ENCODE measurements around the gene PTAR1.

Gene PTAR1

DNA sequence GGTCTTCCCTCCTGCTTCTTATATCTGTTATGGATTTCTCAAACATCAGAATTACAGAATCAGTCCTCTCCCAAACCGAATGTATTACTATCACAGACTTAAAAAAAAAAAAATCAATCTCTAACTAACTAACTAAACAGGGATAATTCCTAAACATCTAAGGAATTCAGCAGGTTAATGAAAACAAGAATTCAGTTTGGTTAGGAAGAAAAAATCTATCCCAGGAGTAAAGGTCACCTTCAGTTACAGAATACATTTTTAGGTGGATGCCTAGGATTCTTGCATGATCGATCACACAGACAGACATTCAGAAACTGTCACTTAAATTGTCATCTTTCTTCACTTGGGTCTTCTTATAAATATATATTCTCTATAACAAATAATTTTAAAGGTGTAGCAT, 11.5 kb downstream of the PTAR1 start:
- no peak for DNase-seq

DNA sequence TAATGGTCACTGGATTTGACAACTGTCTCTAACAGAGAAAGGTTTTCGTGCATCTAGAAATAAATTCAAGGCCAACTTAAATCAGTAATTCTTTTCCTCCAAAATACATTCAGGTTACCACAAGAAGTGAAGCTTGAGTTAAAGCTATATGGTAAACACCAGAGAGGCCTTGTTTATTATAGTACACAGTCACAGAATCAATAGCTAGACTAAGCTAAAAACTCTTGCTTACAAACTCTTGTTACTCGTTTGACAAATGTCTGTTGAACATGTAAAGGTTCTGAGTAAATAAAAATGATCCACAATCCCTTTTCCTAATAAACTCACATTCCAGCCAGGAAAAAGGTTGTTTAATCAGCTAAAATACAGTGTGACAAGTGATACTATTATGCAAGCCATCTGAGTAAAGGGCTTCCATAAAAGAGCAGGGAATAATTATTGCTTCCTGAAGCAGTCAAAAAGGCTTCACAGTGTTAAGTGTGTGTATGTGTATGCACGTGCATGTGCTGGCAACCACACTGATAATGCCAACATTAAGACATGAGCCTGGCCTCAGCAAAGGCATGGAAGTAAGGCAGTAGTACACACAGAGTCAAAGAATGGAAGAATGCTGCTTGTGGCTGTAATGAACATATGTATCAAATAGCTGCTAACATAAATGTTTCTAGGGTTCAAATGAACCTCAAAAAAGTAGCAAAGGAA, 12.8 kb downstream of the PTAR1 start:
- no peak for DNase-seq

DNA sequence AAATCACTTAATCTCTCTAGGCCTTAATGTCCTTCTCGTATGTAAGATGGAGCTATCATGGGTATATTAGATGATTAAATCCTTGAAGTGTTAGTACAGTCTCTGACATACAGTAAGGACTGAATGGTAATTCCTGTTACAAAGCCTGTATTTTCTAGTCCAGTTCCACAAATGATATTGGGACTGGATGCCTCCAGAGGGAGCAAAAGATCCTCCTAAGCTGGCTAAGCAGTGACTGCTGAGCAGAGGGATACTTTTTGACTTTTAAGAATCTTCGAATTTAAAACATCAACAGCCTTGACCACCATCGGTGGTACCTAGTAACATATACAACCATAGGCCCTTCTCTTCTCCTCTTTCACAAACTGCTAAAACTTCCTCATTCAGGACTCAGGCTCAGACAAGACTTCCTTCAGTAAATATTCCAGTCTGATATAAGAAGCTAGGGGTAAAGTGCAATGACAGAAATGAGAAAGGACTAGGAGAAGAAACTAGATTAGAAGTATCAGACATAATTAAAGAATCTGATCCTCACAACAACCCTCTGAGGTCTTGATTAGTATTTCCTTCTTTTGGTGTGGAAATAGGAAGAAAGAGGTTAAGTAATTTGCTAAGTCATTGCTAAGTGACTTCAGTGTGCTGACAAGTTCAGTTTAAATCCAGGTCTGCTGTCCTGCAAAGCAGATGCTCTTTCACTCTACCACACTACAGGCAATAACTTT, 13.9 kb downstream of the PTAR1 start:
- no peak for DNase-seq

DNA sequence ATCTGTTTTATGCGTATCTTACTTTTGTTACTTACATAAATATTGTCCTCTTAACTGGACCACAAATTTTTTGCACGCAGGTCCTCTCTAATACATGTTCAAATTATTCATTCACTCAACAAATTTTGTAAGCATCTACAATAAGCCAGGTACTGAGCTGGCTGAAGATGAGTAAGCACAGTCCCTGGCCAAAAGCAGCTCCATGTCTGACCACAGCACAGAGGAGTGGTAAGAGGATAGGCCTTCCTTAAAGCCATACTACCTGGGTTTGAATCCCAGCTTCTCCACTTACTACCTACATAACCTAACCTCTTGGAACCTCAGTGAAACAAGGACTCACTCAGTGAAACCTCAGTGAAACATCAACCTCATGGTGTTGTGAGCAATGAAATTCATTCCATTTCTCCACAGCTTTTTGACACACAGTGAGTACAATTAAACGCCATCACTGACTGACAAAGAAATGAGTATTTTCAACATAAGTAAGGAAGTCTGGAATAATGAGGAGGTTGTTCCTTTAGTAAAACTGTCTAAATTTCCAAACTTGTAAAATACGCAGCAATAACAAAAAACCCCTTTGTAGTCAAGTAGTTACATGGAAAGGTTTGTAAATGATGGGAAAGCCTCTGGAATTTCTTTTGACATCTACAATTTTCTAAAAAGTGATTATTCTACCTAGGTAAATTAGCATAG, 15.0 kb downstream of the PTAR1 start:
- no peak for DNase-seq

DNA sequence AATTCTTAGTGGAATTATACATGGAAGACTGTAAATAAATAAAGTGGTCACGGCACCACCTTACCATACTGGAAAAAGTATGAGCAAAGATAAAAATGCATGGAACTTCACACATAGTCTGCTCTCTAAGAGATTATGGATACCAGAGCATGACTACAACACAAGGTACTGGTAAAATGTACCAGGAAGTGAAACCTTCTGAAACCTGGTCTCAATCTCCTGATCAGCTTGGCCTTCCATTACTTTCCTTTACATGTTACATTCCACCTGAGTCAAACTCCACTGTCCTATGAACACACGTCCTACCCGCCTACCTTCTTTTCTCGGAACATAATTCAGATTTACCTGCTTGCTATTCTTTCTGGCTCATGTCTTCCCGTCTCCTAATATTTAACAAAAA, 15.9 kb downstream of the PTAR1 start:
- no peak for DNase-seq

DNA sequence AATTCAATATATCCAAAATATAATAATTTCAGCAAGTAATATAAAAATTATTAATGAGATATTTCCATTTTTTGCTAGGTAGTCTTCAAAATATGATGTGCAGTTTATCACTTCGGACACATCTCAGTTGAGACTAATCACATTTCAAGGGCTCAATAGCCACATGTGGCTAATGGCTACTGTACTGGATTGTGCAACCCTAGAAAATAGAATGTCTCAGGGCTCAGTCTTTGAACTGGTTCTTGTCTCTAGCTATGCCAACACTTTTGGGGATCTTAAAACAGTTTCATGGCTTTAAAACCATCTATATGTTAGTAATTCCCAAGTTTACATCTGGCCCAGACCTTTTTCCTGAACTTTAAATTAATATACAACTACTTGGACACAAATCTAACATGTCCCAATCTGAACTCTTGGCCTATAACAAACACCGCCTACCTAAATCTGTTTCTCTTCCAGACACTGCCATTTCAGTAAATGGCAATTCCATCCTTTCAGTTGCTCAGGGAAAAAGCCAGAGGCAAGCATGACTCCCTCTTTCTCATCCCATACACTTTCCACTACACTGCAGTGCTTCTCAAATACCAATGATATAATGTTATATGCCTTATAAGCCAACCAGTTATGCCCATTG, 18.8 kb downstream of the PTAR1 start:
- DNase-seq = no peak

DNA sequence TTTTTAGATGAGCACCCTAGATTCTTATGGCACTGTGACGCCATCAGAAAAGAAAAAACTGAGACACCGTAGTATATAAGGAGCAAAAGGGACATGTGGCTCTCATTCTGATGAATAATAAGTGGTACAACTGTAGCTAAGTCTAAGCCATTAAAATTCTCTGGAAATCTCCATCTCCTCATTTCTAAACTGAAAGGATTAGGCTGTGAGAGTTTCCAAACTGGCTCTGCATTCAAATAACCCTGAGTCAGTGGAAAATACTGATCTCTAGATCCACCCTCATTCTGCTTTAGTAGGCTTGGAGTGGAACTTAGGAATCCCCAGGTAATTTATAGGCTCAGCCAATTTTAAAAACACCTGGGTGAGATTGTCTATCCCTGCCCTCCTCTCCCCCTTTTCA, 28.5 kb downstream of the PTAR1 start:
- DNase-seq = no peak

DNA sequence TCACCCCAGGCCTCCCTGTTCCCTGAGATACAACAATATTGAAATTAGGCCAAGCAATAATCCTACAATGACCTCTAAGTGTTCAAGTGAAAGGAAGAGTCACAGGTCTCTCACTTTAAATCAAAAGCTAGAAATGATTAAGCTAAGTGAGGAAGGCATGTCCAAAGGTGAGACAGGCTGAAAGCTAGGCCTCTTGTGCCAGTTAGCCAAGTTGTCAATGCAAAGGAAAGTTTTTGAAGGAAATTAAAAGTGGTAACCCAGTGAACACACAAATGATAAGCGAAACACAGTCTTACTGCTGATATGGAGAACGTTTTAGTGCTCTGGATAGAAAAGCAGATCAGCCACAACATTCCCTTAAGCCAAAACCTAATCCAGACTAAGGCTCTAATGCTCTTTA, 39.8 kb downstream of the PTAR1 start:
- no peak for DNase-seq

DNA sequence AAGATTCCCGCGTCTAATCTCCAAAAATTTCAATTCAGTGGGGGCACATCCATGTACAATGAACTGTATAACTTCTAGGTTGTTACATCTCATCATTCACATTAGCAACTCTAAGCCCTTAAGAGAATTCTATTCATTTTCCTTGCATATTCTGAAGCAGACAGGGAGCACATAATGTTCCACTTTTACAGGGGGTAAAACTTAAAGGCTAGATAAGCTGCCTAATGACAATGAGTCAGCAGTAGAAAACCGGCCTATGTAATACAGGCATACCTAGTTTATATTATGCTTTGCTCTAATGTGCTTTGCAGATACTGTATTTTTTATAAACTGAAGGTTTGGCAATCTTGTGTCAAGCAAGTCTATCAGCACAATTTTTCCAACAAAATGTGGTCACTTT, 40.4 kb downstream of the PTAR1 start:
- DNase-seq = no peak

DNA sequence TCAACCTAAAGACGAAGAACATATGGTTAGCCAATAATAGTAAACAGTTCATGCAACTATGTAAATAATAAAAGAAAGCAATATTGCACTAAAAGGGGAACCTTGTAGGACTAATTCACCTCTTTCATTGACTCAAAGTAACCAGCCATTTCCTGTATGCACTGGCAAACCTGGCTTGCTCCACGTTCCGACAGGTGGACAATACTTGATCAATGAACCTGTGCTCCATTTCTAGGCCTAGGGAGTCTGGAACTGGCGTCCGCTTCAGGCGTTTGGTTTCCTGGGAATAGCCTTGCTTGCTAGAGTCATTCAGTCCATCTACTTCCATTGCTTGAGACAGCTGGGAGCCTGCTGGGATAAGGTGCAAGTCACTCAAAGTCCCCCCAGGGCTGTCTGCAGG, 41.6 kb downstream of the PTAR1 start:
- no peak for DNase-seq

DNA sequence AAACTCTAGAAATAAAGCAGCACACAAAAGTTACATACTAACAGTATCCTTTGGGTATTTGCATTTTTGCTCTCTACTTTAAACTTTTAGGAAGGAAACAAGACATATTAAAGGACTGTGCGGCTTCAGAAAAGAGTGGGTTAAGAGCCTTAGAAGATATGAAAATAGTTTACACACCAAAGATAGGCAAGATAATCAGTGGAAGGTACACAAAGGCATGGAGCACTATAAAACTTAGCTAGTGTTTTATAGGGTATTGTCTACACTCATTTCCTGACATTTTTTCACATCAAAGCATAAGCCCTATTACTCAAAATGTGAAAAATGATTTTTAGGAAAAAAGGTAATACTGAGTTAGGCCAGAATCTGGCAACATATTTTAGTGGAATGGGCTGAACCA, 44.0 kb downstream of the PTAR1 start:
- DNase-seq = no peak

DNA sequence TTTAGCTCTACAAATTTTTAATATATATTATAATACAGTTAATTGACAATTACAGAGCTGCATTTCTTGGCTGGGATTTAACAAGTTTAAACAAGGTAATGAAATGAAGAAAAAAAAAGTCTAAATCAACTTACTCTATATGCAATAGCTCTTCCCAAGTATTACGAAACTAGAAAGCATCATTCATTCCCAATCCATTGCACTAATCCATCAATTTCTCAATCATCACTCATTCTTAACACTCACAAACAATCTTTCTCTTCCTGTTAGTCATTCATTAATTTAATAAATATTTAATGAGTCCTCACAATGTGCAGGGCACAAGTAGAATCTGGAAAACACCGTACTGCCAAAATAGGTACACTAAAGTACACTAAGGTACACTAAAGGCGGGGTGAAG, 44.7 kb downstream of the PTAR1 start:
- DNase-seq = no peak

DNA sequence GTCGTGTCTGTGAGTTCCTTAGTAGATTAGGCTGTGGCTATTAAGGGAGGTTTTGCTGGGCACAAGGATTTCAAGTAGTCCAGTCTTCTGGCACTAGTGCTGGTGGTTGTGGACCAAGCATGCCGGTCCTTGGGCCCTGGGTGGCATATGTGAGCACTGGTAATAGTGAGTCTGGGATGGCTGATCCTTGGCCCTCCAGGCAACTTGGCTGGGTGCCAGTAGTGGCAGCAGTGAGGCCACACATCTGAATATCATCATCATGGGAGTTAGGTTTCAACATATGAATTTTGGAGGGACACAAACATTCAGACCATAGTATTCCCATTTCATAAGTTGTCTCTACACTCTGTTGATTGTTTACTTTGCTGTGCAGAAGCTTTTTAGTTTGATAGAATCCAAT, 62.3 kb downstream of the PTAR1 start:
- DNase-seq = no peak

DNA sequence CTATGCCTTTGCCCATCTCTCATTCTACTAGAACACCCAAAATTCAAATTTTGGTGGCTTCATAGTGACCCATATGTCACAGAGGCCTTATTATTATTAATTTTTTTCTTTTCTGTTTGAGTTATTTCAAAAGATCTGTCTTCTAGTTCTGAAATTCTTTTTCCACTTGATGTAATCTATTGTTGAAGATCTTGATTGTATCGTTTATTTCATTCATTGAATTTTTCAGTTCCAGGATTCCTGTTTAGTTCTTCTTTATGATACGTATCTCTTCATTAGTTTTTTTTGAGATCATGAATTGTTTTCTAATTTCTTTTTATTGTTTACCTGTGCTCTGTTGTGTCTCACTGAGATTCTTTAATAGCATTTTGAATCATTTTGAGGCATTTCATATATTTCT, 63.0 kb downstream of the PTAR1 start:
- DNase-seq = peak; percentile 13

DNA sequence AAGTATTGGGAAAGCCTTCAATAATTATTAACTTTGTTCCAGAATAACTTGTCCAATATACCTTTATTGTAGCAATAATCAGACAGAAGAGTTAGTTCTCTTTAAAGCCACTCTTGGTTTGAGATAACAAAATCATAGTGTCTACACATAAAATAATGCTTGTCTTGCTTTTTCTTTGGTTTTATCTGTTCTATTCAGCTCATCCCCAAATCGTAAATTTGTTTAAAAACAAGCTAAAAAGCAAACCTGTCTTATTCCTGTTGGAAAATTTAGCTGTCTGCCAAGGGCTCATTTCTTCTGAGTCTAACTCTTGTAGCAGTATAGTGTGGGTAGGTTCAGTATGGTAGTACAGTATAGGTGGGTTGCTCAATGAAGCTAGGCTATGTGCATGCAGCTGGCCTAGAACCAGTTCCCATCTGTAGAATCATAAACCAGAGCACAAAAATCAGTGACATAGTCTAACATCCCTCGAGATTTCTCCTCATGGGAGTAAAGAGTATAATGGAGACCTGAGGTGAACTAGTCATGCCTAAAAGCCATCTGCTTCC, 69.7 kb downstream of the PTAR1 start:
- DNase-seq = peak; percentile 92

DNA sequence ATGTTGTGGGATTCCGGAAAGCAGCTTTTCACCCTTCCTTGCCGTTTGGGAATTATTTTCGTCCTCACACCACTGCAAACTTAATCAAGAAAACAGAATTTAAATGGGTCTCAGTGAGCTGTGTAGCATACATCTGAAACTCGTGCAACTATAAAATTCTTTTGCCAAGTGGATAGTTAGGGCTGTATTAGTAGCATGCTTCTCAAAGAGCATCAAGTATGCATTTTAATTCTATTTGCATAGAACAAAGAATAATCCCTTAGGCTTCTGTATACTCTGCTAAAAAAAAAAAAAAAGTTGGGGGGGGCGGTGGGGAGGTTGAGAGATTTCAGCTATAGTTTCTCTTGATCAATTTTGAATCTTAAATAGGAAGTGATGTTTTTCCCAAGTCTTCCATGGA, 75.9 kb downstream of the PTAR1 start:
- no peak for DNase-seq

DNA sequence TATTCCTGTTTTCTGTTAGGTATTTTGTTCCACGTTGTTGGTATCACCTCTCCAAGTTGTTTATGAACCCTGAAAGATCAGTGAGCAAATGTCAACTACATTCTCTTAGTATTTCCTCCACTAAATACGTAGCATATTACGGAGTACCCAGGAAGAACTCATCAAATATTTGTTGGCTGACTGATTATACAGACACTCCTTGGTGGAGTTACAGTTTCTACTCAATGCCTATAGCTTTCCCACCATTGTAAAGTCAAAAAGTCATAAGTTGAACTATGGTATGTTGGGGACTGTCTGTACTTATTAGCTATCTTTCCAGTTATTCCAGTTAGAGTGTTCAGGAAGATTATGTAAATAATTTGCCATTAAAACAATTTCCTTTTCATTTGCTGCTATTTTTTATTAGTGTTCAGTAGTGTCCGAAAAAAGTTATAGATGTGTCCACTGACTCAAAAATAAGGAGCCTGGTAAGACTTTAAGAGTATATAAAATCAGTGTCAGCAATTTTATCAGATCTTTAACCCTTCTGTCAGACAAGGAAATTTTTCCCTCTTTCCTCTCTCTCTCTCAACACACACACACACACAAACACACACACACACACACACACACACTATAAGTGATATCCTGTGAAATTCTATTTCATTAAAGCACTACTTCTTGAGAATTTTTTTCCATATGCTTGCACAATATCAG, 80.8 kb downstream of the PTAR1 start:
- DNase-seq = no peak

DNA sequence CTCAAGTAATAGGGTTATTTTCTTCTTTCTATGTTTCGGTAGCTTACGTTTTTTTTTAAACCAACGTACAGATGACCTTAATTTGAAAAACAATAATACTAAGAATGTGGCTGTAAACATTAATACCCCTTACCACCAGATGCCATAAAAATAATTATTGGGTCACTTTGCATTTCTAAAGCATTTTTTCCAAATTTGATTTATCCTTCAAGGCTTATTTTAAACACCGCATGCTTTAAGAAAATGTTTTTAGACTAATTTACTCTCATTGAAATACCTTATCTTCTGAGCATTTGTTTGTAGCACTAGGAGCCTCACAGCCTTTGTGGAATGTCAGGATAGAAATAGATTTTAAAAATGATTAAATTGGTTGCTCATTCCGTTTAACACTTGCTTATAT, 81.9 kb downstream of the PTAR1 start:
- no peak for DNase-seq

DNA sequence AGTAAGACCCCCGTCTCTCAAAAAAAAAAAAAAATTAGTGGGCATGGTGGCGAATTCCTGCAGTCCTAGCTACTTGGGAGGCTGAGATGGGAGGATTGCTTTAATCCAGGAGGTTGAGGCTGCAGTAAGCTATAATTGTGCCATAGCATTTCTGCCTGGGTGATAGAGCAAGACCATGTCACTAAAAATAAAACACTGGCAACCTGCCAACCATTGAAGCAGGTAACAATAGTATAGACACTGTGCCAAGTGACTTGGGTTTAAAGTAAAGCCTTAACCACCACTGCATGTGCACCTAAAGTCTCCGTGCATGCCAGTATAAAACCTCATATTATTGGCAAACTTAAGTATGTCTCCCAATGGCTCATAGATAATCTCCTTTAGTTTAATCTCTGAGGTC, 84.2 kb downstream of the PTAR1 start:
- DNase-seq = peak; percentile 20

DNA sequence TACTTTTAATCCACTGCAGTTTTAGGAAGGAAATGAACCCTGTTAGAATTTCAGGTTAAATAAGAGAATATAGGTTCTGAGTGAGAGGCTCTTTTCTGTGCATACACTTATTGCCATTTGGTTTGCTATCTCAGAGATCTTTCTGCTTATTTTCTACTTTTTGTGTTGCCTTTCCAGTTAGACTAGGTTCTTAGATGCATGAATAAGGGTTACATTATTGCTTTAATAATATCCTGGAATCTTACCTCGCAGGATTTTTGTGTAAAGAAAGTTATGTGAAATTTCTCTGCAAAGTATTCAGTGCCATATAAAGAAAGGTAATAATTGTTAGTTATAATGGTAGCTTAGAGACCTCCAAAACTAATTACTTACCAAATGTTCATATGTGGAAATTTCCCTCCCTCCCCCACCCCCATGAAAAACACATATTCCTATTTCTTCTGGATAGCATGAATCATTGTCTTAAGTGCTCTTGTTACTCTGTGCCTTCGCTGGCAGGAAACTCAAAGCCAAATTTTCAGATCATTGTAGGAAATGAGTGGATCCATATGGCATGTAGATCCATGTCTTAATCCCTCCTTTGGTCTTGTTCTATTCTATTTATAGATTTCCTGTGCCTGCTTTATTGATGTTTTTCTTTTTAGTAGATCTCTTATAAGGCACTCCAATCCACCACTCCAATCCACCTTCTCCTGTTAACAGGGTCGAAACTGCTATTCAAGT, 84.9 kb downstream of the PTAR1 start:
- peak; percentile 27 for DNase-seq

DNA sequence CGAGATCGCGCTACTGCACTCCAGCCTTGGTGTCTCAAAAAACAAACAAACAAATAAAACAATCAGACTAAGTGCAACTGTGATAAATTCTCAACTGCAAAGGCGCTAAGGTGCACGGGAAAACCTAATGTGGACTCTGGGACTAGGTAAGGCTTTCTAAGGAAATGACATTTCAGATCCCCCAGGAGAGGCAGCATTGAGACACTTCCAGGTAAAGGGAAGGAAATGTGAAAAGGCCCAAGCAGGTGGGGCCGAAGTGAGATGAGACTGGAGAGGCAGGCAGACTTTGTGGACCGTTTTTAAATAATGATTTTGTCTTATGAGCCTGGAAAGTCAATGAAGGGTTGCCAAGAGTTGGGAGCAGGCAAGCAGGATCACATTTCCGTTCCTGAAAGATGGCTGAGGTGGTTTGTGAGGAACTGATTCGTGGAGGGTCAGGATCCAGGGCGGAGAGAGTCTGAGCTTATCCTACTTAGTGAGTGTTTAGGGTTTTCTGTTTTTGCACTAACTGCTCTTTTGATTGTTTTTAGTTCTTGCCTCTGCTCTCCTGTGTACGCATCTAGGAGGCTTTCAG, 85.6 kb downstream of the PTAR1 start:
- DNase-seq = peak; percentile 67

DNA sequence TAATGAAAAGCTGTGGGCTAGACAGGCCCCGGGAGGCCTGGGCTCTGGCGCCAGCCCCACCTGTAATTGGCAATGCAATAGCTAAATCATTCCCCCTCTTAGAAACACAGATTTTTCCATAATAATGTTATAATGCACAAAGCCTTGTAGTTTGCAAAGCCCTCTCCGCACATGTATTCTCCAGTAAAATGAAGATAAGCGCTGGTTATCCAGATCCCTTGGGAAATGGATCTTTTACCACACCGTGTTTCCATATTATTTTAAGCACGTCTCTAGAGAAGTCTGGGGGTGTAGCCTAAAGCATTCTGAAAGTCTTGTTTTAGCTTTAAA, 86.5 kb downstream of the PTAR1 start:
- DNase-seq = no peak
